Hematopoietic multipotent progenitor cell treated with erythropoietin and hydrocortisone succinate and interleukin-3 and kit ligand, for 6 days (in vitro differentiated cells): ENCODE results near the gene CEP104.
"Not testable (repeated sequence)": the region's sequence is repeated elsewhere in the genome, so short reads cannot be mapped to it uniquely, and the experiment has no call there.

Experiments used
- DNase-seq: peaks from one replicate; pipeline ENCODE4 v3.0.0-alpha.2; 2015

Gene CEP104

GRCh38 chr1:3821447-3821846, 35.6 kb downstream of the CEP104 start:
- no peak for DNase-seq

GRCh38 chr1:3821004-3821403, 36.0 kb downstream of the CEP104 start:
- no peak for DNase-seq

- no peak for DNase-seq
Observed at GRCh38 chr1:3820316-3820715, 36.7 kb downstream of the CEP104 start.

- DNase-seq, result no peak
Observed at GRCh38 chr1:3819771-3820200, 37.2 kb downstream of the CEP104 start.

- DNase-seq, result no peak
Observed at GRCh38 chr1:3817821-3818597, 39.0 kb downstream of the CEP104 start.

- DNase-seq, result no peak
Observed at GRCh38 chr1:3817138-3817740, 39.8 kb downstream of the CEP104 start.

GRCh38 chr1:3816331-3817137, 40.5 kb downstream of the CEP104 start:
- DNase-seq, result no peak

GRCh38 chr1:3814771-3815561, 42.0 kb downstream of the CEP104 start:
- no peak for DNase-seq

- no peak for DNase-seq
Observed at GRCh38 chr1:3814065-3814464, 42.9 kb downstream of the CEP104 start.

GRCh38 chr1:3811595-3811911, 45.5 kb downstream of the CEP104 start:
- no peak for DNase-seq

- DNase-seq, result not testable (repeated sequence)
Observed at GRCh38 chr1:3810149-3810761, 46.8 kb downstream of the CEP104 start.

- no peak for DNase-seq
Observed at GRCh38 chr1:3809680-3810079, 47.3 kb downstream of the CEP104 start.

- peak; percentile 33 for DNase-seq
Observed at GRCh38 chr1:3807769-3808168, 49.2 kb downstream of the CEP104 start.

GRCh38 chr1:3805038-3805437, 52.0 kb downstream of the CEP104 start:
- DNase-seq, result no peak

- DNase-seq, result not testable (repeated sequence)
Observed at GRCh38 chr1:3804627-3804944, 52.4 kb downstream of the CEP104 start.

GRCh38 chr1:3803905-3804626, 52.9 kb downstream of the CEP104 start:
- peak; percentile 59 for DNase-seq

GRCh38 chr1:3800795-3801194, 56.2 kb downstream of the CEP104 start:
- not testable (repeated sequence) for DNase-seq

- DNase-seq, result no peak
Observed at GRCh38 chr1:3799976-3800685, 56.9 kb downstream of the CEP104 start.

- peak; percentile 97 for DNase-seq
Observed at GRCh38 chr1:3796215-3797061, 60.6 kb downstream of the CEP104 start, which contains the start of gene LRRC47. LRRC47 (minus strand) TSS chr1:3796498; CDS start chr1:3796476, 22 bp downstream.
